Activated effector memory CD4-positive, alpha-beta T cell treated with anti-CD3 and anti-CD28 coated beads, Interleukin-2, amount 50 U/mL, for 16 hours (primary cell): Measurements from ENCODE around the gene C22orf31.

Experiments used
- DNase-seq: peaks from one replicate; pipeline ENCODE4 v3.0.0-alpha.2; 2020

C22orf31 gene

GRCh38 chr22:29080106-29080975 lies 18.7 kb upstream of the C22orf31 start:
- no peak for DNase-seq

DNA sequence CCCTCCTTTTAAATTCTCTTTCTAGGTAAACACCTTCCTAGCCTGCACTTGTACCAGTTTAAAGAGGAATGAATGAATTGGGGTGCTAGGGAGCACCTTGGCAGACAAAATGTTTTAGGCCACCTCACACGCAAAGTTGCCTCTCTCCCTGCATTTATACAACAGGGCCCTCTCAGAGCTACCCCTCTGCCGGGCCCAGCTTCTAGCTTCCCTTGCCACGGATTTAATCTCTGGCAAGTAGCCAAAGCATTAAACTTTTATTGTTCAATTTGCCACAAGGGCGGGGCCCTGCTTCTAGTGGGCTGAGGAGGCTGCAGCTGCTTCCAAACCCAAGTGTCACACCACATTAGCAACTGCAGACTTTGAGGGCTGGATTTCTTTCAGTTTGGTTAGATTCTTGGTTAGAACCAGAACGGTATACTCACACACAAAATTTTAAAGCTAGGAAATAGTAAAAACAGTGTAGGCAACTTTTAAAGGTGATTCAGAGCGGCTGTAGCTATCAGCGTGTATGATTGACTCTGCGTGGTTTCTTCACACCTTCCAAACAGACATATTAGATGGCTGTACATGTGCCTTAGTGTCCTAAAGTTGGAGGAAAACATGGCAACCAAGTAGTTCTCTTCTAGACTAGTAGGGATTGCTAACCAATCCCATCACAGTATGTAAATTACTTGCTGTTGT lies 17.7 kb upstream of the C22orf31 start:
- no peak for DNase-seq

DNA sequence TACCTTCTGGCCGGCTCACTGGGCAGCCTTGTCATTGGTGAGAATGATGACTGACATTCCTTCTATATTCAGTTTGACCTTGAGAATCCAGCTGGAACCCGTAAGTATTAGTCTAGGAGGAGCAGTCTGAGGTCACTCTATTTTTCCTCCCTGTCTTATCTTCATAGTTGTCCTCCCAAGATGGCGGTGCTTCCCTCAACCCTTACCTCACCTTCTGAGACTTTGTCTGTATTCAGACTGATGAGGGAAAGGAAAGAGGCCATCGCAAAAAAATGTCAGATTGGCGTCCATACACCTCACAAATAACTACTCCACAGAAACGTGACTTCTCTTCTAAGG lies 17.2 kb upstream of the C22orf31 start:
- DNase-seq, result no peak

GRCh38 chr22:29078036-29078868 lies 16.6 kb upstream of the C22orf31 start:
- DNase-seq, result no peak

DNA sequence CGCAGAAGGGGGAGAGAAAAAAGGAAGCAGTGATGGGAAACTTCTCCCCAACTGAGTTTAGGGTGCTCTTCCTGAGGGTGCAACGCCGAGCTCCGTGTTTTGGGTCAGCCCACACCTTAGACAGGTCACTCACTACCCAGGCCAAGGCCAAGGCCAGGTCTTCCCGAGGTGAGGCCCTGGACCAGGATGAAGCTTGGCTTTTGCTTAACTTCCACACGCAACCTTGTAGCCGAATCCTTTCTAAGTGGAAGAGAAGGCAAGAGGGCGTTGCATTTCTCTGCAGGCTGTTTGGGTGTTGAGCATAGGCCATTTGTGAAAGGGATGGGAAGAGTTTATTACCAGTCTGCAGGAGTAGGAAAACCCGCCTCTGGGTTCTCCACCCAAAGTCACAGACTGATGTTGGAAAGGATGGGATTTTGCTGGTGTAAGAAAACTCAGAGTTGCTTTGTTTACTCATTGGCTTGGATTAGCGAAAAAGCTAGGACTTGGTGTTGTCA lies 12.7 kb upstream of the C22orf31 start:
- DNase-seq, result no peak

- DNase-seq, result peak; percentile 66
Measured at GRCh38 chr22:29073618-29074275, 12.1 kb upstream of the C22orf31 start.

DNA sequence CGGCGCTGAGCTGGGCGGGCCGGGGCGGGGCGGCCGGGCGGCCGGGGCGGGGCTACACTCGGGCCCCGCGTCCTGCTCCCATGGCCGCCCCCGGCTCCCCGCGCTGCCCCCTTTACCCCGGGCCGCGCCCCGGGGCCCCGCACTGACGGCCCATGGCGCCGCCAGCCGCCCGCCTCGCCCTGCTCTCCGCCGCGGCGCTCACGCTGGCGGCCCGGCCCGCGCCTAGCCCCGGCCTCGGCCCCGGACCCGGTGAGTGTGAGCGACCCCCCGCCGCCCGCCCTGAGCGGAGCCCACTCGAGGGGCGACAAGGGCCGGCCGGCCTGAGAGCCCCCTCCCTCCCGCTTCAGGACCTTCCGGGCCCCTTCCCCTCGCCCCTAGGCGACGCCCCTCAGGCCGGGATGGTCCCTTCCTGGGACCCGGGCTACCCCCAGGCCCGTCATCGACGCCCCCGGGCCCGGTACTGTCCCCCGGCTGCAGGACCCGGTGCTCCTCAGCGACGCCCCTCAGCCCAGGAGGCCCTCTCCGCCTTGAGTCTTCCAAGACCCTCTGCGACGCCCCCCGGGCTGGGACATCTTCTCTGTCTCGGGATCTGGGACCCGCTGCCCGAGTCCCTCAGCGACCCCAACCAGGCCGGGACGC lies 11.5 kb upstream of the C22orf31 start, which contains the start of gene KREMEN1:
TSS of gene KREMEN1 (plus strand) at position 57 of the 639 bp plus-strand sequence. CDS start at position 153, 96 bp downstream.
- DNase-seq, result no peak

DNA sequence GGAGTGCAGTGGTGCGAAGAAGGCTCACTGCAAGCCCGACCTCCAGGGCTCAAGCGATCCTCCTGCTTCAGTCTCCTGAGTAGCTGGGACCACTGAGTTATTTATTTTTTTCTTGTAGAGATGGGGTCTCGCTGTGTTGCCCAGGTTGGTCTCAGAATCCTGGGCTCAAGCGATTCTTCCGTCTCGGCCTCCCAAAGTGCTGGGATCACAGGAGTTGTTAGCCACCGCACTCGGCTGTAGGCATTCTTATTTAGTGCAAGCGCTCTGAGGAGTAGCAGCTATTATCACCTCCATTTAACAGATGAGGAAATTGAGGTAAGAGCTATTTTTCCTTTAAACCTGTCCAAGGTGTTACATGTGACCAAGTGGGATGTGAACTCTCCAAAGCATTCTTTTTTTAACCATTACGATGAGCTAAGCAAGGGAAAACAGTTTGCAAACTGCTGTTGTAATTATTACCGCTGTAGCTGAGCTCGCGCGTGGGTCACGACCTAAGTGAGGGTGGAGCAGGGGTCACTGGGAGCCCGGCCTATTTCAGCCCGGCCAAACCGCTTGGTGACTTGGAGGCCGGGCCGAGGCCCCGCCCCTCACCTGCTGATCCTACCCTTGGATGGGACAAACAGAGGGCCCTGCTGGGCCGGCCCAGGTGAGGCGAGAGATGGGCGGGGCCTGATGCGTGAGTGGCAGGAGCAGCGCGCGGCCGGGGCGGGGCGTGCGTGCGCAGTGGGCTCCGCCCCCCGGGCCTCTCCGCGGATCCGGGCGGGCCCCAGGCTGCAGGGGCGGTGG lies 10.8 kb upstream of the C22orf31 start:
- DNase-seq, result peak; percentile 93

- DNase-seq, result peak; percentile 72
Measured at GRCh38 chr22:29071261-29072045, 9.8 kb upstream of the C22orf31 start.

DNA sequence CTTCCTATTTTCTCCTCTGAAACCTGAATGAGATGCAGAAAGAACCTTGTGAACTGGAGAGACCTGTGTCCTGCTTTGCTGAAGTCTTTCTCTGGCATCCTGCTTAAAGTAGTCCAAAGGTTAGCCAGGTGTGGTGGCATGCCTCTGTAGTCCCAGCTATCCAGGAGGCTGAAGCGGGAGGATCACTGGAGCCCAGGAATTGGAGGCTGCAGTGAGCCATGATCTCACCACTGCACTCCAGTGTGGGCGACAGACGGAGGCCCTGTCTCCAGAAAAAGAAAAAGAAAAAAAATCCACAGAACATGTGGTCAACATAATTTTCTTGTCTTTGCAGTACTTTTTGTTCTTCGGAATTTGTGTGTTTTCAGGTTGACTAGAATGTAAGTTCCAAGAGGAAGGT lies 8.9 kb upstream of the C22orf31 start:
- DNase-seq, result no peak

- no peak for DNase-seq
Measured at GRCh38 chr22:29069463-29069862, 7.8 kb upstream of the C22orf31 start.

- no peak for DNase-seq
Measured at GRCh38 chr22:29065468-29066190, 4.0 kb upstream of the C22orf31 start.

DNA sequence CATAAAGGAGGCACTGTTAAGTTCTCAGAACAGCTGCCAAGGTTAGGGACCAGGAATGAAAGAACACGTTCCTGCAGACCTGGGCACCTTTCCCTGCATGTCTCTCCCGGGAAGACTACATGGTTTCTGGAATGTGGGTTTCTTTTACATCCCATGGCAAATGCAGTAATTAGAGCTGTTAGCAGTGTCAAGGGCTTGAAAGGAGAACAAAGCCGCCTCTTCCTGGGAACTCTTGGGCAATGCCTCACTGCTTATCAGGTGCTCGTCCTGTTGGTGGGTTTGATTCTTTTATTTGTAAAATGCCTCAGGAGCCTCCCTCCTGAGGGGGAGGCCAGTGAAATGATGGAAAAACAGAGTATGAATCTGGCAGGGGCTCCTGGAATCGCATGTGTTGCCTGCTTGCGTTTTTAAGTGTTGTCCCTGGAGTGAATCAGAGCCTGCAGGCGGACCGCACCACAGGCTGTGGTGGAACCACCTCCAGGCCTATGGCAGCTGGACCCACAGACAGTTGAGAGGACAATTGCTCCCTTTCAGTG lies 723 bp upstream of the C22orf31 start:
- no peak for DNase-seq

DNA sequence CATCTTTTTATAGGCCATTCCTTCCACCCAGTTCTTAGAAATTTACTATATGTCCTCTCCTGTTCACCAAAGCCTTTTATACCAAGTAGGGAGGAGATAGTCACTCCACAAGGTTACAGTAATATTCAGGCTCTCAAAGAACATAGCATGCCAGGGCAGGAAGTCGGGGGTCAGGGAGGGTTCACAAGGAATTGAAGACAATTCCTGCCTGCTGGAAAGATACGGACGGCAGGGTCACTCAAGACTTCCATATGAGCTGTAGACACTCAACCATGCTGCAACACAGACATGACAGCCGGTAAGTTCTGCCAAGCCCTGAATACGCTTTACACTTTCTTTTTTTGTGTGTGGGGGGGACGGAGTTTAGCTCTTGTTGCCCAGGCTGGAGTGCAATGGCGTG lies 700 bp downstream of the C22orf31 start:
- no peak for DNase-seq

- DNase-seq, result no peak
Measured at GRCh38 chr22:29060251-29060869, 1.3 kb downstream of the C22orf31 start.

- DNase-seq, result no peak
Measured at GRCh38 chr22:29056472-29056871, 5.2 kb downstream of the C22orf31 start.

DNA sequence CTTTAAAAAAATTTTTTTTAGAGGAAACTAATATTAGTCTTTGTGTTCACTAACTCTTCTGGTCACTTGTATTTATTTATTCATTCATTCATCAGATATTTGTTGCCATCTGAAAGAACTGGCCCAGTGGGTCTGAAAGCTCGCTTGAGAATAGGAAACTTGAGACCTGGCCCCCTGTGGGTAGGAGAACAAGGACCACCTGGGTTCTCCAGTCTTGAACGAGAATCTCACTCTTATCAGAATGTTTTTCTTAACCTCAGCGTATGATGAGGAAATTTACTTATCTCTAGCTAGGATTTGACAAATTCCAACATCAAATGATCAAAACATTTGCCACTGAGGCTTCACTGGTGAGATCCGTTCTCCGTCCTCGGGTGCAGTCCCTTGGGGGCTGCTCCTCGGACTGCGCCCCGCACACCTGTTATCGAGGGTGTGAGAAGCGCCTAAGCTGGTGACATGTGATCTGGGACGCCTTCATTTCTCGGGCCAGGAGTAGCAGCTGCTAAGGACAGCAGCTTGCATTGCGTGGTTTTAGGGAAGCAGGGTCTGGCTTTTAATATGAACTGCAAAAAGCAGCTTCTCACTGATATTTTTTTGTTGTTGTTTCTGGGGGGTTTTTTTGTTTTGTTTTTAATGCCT lies 6.3 kb downstream of the C22orf31 start:
- no peak for DNase-seq

- no peak for DNase-seq
Measured at GRCh38 chr22:29054251-29054767, 7.3 kb downstream of the C22orf31 start.
